CD4-positive, alpha-beta T cell treated with Interleukin-17A for 1 hour (primary cell): ENCODE data around the gene IGFL3.

Source experiments
- DNase-seq: peaks from one replicate; pipeline ENCODE4 v3.0.0-alpha.2; 2020

The IGFL3 gene

DNA sequence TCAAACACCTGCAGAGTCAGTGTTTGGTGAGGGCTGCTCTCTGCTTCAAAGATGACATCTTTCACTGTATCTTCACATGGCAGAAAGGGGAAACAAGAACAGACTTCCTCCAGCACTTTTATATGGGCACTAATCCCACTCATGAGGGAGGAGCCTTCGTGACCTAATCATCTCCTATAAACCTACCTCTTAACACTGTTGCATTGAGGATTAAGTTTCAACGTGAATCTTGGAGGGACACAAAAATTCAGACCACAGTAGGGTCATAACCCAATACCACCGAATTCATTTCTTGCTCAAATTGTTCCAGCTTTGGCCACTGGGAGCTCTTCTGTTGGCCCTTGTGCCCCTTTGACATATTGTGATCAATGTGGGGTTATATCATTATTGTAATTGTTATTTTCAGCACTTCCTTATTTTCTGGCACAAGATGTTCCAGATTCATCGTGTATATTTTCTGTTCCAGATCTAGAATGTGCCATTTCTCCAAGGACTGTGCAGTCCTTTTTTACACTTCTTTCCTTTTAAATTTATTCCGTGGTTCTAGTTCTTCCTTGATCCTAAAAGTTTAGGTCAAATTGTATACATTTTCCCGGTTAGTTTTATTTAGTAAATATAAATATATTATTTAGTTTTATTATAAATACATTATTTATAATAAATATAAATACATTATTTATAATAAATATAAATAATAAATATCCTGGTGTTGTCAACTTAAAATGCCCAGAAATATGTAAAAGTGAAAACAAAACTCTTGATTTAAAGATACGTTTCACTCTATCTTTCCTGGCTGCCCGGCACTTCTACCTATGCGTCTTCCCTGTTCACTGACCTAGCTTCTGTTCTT is 48.2 kb downstream of the IGFL3 start:
- DNase-seq = no peak

DNA sequence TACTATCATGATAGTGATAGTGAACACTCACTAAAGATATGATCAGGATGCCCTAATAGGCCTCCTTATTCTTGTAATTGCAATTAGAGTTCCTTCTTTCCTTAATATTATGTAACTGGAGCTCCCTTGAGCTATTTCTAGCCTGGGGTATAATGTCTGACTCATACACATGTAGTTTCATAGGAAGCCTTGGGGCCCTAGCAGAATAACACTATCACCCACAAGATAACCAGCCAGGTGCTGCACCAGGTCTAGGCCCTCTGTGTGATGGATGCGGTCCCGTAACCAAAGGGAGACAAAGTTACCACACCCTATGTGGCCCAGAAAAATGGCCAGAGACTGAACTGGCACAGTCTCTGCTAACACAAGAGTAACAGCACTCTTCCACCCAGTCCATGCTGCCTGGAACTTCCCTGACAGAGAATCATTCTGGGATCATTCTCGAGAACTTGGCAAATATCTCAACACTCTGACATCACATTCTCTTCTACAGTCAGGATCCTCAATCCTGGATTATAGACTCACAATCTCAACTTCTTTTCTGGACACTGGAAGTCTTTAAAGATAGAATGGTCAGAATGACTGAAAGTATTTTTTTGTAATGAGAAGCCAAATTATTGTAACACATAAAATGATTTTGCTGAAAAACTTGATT is 51.1 kb downstream of the IGFL3 start:
- no peak for DNase-seq
